Pancreas (tissue), 10 donors: Measurements from ENCODE around the gene MVB12A. TPM values are rescaled to one million over a fixed set of nuclear protein-coding genes. Genes with fewer than 3 reads are reported as not detected.
A peak's percentile ranks its signal among the peaks of the same experiment; 100 is the strongest.

Source experiments
- ATAC-seq, 4 donors: fragments of 200-7000 bp; cut with Tn5 transposase; one replicate each; pipeline versions ENCODE4 v1.8.0 to v1.9.1; 2020; ENCODE audit warnings: mild to moderate bottlenecking in 4 of 4, moderate library complexity in 4 of 4
- DNase-seq, 6 donors: peaks; one replicate each; pipeline ENCODE4 v3.0.0-alpha.2; 2020
- FAIRE-seq: peaks from 2 replicates; lab custom pipeline; 2012; peaks lifted over from hg19 to GRCh38; lab: Jason Lieb, UNC
- H3K27ac ChIP-seq, 4 donors: fragments of 200-600 bp; sonication (generic); 1 replicate in 3 of 4; 2 replicates in 1 of 4; pipeline versions ENCODE4 v1.5.0 to v1.8.0; 2020
- H3K27me3 ChIP-seq, 4 donors: fragments of 200-600 bp; one replicate each; pipeline ENCODE4 v1.8.0; 2021
- H3K36me3 ChIP-seq, 3 donors: fragments of 200-600 bp; sonication (generic) in 1 of 3; one replicate each; pipeline versions ENCODE4 v1.5.0 to v1.8.0; 2020 to 2021
- H3K4me1 ChIP-seq, 3 donors: fragments of 200-600 bp; one replicate each; pipeline ENCODE4 v1.8.0; 2021
- H3K4me3 ChIP-seq, 4 donors: fragments of 200-600 bp; sonication (generic) in 2 of 4; one replicate each; pipeline versions ENCODE4 v1.5.0 to v1.8.0; 2020 to 2021
- H3K9me3 ChIP-seq, 4 donors: fragments of 200-600 bp; one replicate each; pipeline ENCODE4 v1.8.0; 2021
- WGBS, 2 donors: extraction: QIAGEN DNeasy Blood & Tissue Kit; methylation state at CpG; one replicate each; pipeline ENCODE4 v1.1.7; 2013; 5-methylcytosine and 5-hydroxymethylcytosine counted together
- intact Hi-C, 3 donors: fragments of 100-400 bp; cut with DNase I; formaldehyde crosslinking; loops; one replicate each; pipeline versions ENCODE4 v1.11.1 to v1.14.2; 2022
- polyA plus RNA-seq, 2 donors: library from polyadenylated mRNA; stranded (reverse); fragments of 200-250 nt; gene quantifications; one replicate each; pipeline ENCODE4 v1.2.3, GENCODE V29; 2013
- total RNA-seq, 6 donors: library from RNA; stranded (reverse); fragmentation: NEBNext Ultra II Directional in 4 of 6; extraction: Animal tissue kit (Norgen Biotek cat#: 25700) in 4 of 6; gene quantifications; one replicate each; pipeline versions ENCODE4 v1.2.1 to v1.2.4, GENCODE V29; 2021 to 2023
- TF ChIP-seq, protein P1 (sequence below), 4 donors: fragments of 200-600 bp; sonication (generic) in 3 of 4; IDR thresholded peaks; one replicate each; pipeline versions ENCODE4 v1.5.0 to v1.8.0; 2021; ENCODE audit warnings: antibody characterized with exemption in 4 of 4
- donor health status: healthy with polysubstance abuse.
- donor health status: DM: no; HTN: no; CAD: no; lungs with moderate emphysema.
- donor health status: DM: no; HTN: no; CAD: no.
- donor health status: control.
- donor health status: control.
- donor health status: Bipolar disorder and iron deficiency.
- donor health status: DM: yes; HTN: yes; CAD: no.
- donor health status: DM: no; HTN: no; CAD: no.
- donor health status: DM: no; HTN: no; CAD: no.
- donor health status: DM: yes; HTN: yes; CAD: no.

Gene MVB12A
- total and polyA plus RNA-seq, 8 donors = 20.6 to 58.7 (median 25.4) TPM

DNA sequence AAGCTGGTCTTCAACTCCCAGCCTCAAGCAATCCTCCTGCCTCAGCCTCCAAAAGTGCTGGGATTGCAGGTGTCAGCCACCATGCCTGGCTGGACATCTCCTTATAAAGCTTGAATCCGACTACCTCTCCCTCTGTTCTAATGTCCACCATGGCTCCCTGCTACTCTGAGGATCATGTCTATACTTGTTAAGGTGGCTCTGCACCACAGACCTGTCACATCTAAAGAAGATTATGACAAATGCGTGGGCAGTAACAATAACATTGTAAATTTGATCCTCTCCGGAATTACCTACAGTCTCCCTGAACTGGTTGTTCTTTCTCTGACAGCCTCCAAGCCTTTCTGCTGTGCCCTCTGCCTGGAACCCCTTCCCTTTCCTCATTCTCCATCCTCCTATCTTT lies 39.1 kb downstream of the MVB12A start:
- FAIRE-seq (no peak), ATAC-seq (no peak)
- intact Hi-C loops = no loop called here

DNA sequence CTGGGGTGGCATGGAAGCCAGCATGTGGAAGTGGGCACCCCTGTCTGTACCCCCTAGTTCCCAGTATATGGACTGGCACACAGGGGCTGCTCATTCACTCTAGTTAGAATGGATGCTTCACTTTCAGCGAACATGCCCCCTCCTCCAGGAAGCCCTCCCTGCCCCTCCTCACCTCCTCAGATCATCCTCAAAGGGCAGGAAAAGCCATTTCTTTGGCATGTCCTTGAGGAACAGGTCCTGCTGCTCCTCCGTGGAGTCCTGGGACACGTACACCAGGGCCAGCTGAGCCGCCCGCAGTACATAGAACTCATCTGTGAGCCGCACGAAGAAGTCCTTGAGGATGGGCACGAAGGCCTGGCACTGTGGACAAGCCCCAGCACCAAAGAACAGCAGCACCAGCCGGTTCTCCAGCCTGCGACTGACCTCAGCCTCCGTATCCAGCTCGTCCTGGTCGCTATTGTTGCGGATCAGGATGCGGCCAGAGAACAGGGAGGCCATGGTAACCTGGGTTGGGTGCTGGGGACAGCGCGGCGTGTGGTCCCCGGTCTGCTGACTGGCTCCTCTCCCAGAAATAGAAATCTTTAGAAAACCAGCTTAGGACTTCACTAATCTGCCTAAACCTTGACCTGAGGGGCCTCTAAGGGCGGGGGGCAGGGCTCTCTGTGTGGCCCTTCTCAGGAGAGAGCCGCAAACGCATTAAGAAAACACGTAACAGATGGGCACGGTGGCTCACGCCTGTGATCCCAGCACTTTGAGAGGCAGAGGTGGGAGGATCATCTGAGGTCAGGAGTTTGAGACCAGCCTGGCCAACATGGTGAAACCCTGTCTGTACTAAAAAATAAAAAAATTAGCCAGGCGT lies 40.8 kb downstream of the MVB12A start, which contains the start of gene NXNL1:
NXNL1 (minus strand) TSS at position 555 of the 859 bp plus-strand sequence; CDS start at position 498, 57 bp downstream.
- Histone ChIP-seq H3K4me1 (no peaks in the 10 kb centered on the region), H3K4me3 (no peak within 1 kb of the TSS), H3K36me3 (no peaks in the 10 kb centered on the region), H3K27me3 (peaks cover 0 to 10% (median 2%) of the 10 kb centered on the region in 4 donors), H3K9me3 (no peaks in the 10 kb centered on the region), H3K27ac (no peak within 1 kb of the TSS)
- ATAC-seq = no peak
- no peak for FAIRE-seq
- TF ChIP-seq, protein P1, sequence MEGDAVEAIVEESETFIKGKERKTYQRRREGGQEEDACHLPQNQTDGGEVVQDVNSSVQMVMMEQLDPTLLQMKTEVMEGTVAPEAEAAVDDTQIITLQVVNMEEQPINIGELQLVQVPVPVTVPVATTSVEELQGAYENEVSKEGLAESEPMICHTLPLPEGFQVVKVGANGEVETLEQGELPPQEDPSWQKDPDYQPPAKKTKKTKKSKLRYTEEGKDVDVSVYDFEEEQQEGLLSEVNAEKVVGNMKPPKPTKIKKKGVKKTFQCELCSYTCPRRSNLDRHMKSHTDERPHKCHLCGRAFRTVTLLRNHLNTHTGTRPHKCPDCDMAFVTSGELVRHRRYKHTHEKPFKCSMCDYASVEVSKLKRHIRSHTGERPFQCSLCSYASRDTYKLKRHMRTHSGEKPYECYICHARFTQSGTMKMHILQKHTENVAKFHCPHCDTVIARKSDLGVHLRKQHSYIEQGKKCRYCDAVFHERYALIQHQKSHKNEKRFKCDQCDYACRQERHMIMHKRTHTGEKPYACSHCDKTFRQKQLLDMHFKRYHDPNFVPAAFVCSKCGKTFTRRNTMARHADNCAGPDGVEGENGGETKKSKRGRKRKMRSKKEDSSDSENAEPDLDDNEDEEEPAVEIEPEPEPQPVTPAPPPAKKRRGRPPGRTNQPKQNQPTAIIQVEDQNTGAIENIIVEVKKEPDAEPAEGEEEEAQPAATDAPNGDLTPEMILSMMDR (IDR thresholded peaks at IDR 0.05) = no peak
- 58 to 74% methylated on average over 26 of the region's 26 CpGs for WGBS, 2 donors
- intact Hi-C loops = no loop called here
- no peak for DNase-seq

More for the DNA sequence above, 39.1 kb downstream of the MVB12A start:
- no peaks in the 10 kb centered on the region for H3K9me3 ChIP-seq
- 48 to 68% methylated on average over 3 of the region's 3 CpGs for WGBS, 2 donors
- TF ChIP-seq, protein P1 (IDR thresholded peaks at IDR 0.05) = no peak
- peaks cover 0 to 16% (median 2%) of the 10 kb centered on the region in 4 donors for H3K27me3 ChIP-seq
- no peaks in the 10 kb centered on the region for H3K36me3 ChIP-seq
- no peak for DNase-seq
- no peak overlapping the region for H3K27ac ChIP-seq
- H3K4me3 ChIP-seq = no peak overlapping the region
- no peaks in the 10 kb centered on the region for H3K4me1 ChIP-seq

DNA sequence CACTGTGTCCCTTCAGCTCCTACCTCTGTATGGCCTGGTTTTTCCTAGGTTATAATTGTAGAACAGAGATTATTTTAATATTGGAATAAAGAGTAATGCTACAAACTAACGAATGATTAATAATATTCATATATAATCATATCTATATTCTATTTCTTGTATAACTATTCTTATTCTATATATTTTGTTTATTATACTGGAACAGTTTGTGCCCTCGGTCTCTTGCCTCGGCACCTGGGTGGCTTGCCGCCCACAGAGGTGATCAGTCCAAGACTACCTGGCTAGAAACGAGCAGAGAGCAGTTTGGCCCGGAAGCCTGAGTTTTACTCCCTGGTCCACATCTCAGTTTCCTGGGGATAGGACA lies 46.6 kb downstream of the MVB12A start:
- H3K4me1 ChIP-seq = peaks cover 0 to 6% (median 0%) of the 10 kb centered on the region in 3 donors
- 27 to 37% methylated on average over 6 of the region's 6 CpGs for WGBS, 2 donors
- H3K27me3 ChIP-seq = no peaks in the 10 kb centered on the region
- intact Hi-C loops = loop anchor here in 1 of 3 donors (5.0 kb wide), 1 partner anchor 119 kb away; no protein-coding TSS in a partner anchor
- no peak for ATAC-seq
- no peak overlapping the region for H3K4me3 ChIP-seq
- TF ChIP-seq, protein P1 (IDR thresholded peaks at IDR 0.05) = peak in 1 of 4 donors; percentile 1
- H3K36me3 ChIP-seq = no peaks in the 10 kb centered on the region
- no peak overlapping the region for H3K27ac ChIP-seq
- DNase-seq = no peak
- no peaks in the 10 kb centered on the region for H3K9me3 ChIP-seq
- peak; percentile 95 for FAIRE-seq

DNA sequence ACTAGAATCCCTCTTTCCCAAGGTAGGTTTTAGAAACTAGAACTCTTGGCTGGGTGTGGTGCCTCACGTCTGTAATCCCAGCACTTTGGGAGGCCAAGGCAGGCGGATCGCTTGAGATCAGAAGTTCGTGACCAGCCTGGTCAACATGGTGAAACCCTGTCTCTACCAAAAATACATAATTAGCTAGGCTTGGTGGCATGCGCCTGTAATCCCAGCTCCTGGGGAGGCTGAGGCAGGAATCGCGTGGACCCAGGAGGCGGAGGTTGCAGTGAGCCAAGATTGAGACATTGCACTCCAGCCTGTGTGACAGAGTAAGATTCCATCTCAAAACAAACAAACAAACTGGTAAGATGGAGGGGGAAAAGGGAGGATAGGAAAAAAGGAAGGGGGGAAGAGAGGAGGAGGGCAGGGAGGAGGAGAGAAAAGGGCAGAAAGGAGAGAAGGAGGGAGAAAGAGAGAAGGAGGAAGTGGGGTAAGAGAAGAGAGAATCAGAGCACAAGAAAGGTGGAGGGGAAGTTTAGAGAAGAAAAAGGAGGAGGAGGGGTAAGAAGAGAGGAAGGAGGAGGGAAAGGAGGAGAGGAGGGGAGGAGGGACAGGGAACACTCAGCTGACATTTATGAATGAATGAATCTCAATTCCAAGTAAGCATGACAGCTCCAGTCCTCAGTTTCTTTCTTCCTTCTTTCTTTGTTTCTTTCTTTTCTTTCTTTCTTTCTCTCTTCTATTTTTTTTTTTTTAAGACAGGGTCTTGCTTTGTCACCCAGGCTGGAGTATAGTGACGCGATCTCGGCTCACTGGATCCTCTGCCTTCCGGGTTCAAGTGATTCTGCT lies 47.8 kb downstream of the MVB12A start:
- H3K4me3 ChIP-seq = no peak overlapping the region
- peaks cover 0 to 10% (median 0%) of the 10 kb centered on the region in 3 donors for H3K4me1 ChIP-seq
- no peaks in the 10 kb centered on the region for H3K27me3 ChIP-seq
- FAIRE-seq = no peak
- no peak overlapping the region for H3K27ac ChIP-seq
- no peaks in the 10 kb centered on the region for H3K36me3 ChIP-seq
- no peak for DNase-seq
- TF ChIP-seq, protein P1 (IDR thresholded peaks at IDR 0.05) = no peak
- no peak for ATAC-seq
- WGBS, 2 donors = 70 to 82% methylated on average over 12 of the region's 12 CpGs
- no peaks in the 10 kb centered on the region for H3K9me3 ChIP-seq
- intact Hi-C loops = loop anchor here in 1 of 3 donors (5.0 kb wide), 1 partner anchor 120 kb away; no protein-coding TSS in a partner anchor
